ENCODE data around the gene AKAP13.
A peak's percentile ranks its signal among the peaks of the same experiment; 100 is the strongest.

AKAP13 gene

DNA sequence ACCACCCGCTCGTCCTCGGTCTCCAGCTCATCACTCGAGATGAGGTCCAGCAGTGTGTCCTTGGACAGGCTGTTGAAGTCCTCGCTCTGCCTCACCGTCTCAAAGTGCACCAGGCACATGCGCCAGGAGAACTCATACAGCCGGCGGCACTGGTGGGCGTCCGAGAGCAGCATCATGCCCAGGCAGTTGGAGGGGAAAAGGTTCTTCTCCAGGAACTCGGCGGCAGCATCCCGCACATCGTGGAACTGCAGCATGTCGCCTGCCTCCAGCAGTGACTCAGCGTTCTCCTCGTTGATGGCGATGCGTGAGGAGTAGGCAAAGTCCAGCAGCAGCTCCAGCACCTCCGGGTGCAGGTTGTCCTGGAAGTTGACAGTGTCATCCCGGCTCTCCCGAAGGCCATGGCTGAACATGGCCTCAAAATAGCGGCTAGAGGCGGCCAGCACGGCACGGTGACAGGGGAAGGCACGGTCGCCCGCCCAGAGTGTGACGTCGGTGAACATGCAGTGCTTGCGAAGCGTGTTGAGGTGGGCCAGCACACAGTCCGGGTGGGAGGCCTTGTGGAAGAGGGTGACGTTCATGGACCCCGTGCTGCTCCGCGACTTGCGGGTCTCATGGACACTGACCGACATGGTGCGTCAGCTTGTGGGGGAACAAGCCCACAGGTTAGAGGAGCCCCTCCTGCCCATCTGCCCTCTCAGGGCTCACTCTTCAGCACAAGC lies 388.9 kb downstream of the AKAP13 start:
- no peak overlapping the region for H3K4me3 ChIP-seq
- H3K9me3 ChIP-seq (replicated peaks in 1 of 11): peaks cover 0 to 17% (median 0%) of the 10 kb centered on the region in 11 experiments; a peak in 5 of 22 replicates
- peak overlapping the region in 1 of 11 experiments; percentile 9; a peak in 1 of 22 replicates for H3K27ac ChIP-seq
- H3K36me3 ChIP-seq: peaks cover 11 to 37% (median 27%) of the 10 kb centered on the region in 11 experiments; a peak in 19 of 22 replicates
- H3K4me1 ChIP-seq: peaks cover 7 to 17% (median 8%) of the 10 kb centered on the region in 10 experiments
- TF ChIP-seq Cebpa-rat (IDR thresholded peaks at IDR 0.05): no peak
- H4K20me1 ChIP-seq: peaks cover 0 to 99% (median 59%) of the 10 kb centered on the region in 11 experiments; a peak in 18 of 22 replicates
- H3K4me2 ChIP-seq: no peak overlapping the region
- no peaks in the 10 kb centered on the region for H3K27me3 ChIP-seq
- H3K9ac ChIP-seq: no peak overlapping the region

DNA sequence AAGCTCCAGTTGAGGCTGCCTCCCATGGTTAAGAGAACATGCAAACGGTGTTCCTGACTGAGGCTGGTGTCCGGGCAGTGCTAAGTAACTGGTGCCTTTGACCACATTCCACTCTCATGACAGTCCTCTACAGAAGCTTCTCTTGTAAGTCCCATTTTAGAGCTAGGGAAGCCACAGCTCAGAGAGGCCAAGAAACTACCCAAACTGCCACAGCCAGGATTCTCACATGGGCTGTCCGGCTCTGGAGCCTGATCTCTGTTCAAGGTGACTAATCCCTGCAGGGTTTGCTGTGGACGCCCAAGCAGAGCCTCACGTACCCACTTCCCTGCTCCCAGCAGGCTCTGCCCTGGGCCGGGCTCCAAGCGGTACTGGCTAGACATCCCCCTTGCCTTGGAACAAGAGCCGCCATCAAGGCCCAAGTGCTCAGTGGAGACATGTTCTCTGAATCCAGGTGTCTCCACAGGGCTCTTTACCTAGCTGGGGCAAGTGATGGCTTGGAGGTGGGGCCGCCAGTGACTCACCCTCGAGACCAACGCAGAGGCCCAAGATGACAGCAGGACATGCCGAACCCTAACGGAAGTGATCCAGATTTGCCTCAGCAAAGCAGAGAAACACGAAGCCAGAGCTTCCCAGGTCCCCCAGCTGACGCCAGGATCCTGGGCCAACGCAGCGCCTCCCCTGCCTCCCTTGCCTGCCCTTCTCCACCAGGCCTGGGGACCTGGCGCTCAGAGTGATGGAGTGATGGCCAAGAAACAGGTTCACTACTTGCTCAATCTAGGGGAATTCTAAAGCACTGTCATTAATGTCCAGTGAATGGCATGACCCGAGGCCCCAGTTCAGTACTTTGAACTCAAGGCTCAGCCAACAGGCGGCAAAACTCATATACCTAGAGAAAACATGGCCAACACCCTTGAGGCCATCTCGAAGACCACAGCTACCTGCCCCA lies 390.0 kb downstream of the AKAP13 start:
- peaks cover 0 to 17% (median 0%) of the 10 kb centered on the region in 11 experiments; a peak in 5 of 22 replicates for H3K9me3 ChIP-seq (replicated peaks in 1 of 11)
- peaks cover 0 to 96% (median 50%) of the 10 kb centered on the region in 11 experiments; a peak in 16 of 22 replicates for H4K20me1 ChIP-seq
- H3K27me3 ChIP-seq: no peaks in the 10 kb centered on the region
- no peak overlapping the region for H3K4me2 ChIP-seq
- peaks cover 11 to 37% (median 27%) of the 10 kb centered on the region in 11 experiments; a peak in 19 of 22 replicates for H3K36me3 ChIP-seq
- TF ChIP-seq Cebpa-rat (IDR thresholded peaks at IDR 0.05): no peak
- H3K4me1 ChIP-seq: peaks cover 0 to 9% (median 0%) of the 10 kb centered on the region in 10 experiments; a peak in 1 of 20 replicates
- no peak overlapping the region for H3K27ac ChIP-seq
- no peak overlapping the region for H3K4me3 ChIP-seq
- H3K9ac ChIP-seq: no peak overlapping the region

DNA sequence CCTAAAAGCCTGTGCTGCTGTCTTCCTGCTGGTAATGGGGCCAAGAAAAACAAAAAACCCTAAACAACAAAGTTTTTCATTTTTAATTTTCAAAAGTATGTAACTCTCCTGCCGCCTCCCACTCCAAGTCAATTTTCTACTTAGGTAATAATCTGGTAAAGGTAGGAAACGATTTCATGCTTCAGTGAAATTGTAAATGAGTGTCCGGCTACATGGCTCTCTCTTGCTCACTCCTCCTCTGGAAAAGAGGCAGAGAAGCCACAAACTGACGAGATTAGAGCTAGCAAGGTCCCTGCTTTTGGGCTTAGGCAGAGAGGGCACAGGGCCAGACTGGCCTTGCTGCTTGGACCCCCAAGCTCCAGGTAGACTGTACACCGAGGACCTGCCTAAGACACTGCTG lies 390.9 kb downstream of the AKAP13 start:
- peaks cover 0 to 7% (median 0%) of the 10 kb centered on the region in 10 experiments; a peak in 1 of 20 replicates for H3K4me1 ChIP-seq
- H3K27ac ChIP-seq: no peak overlapping the region
- H4K20me1 ChIP-seq: peaks cover 0 to 96% (median 41%) of the 10 kb centered on the region in 11 experiments; a peak in 16 of 22 replicates
- no peaks in the 10 kb centered on the region for H3K27me3 ChIP-seq
- no peak overlapping the region for H3K4me2 ChIP-seq
- H3K9ac ChIP-seq: no peak overlapping the region
- H3K4me3 ChIP-seq: no peak overlapping the region
- H3K36me3 ChIP-seq: peaks cover 11 to 37% (median 27%) of the 10 kb centered on the region in 11 experiments; a peak in 19 of 22 replicates
- peaks cover 0 to 17% (median 0%) of the 10 kb centered on the region in 11 experiments; a peak in 5 of 22 replicates for H3K9me3 ChIP-seq (replicated peaks in 1 of 11)
- no peak for TF ChIP-seq Cebpa-rat (IDR thresholded peaks at IDR 0.05)

DNA sequence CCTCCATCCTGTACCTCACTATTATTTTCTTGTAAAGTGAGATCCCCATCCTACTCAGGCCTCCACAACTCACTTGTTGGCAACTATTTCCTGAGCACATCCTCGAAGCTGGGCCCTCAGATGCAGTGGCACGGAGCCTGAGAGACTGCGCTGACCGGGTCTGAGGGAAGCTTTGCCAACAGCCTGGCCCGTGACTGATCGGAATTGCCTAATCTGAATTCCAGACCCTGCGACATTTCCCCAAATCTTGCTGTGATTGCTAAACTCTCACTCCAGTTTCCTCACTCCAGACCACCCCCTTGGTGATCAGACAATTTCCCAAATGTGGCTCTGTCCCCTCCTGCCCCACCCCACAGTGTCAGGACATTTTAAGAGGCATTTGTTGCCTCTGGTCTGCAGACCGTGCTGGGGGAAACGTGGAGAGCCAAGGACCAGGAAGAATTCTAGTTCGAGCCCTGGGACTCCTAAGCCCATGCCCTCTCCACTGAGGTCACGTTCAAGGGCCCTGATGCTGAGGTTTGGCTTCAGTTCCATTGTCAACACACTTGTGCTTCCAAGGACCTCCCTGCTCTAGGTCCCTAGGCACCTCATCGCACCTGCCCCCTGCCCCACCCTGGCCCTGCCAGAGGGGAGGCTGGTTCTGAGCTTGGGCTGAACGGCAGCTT lies 391.5 kb downstream of the AKAP13 start:
- TF ChIP-seq Cebpa-rat (IDR thresholded peaks at IDR 0.05): no peak
- Histone ChIP-seq H3K27ac (peak overlapping the region in 2 of 11 experiments; percentile 12 to 13; a peak in 2 of 22 replicates), H3K9me3 (replicated peaks in 1 of 11) (peaks cover 0 to 17% (median 0%) of the 10 kb centered on the region in 11 experiments; a peak in 5 of 22 replicates), H3K36me3 (peaks cover 11 to 37% (median 27%) of the 10 kb centered on the region in 11 experiments; a peak in 19 of 22 replicates), H4K20me1 (peaks cover 0 to 96% (median 36%) of the 10 kb centered on the region in 11 experiments; a peak in 15 of 22 replicates), H3K9ac (no peak overlapping the region; a peak in 1 of 22 replicates), H3K4me3 (no peak overlapping the region), H3K27me3 (no peaks in the 10 kb centered on the region), H3K4me2 (no peak overlapping the region), H3K4me1 (peaks cover 0 to 7% (median 0%) of the 10 kb centered on the region in 10 experiments; a peak in 1 of 20 replicates)

DNA sequence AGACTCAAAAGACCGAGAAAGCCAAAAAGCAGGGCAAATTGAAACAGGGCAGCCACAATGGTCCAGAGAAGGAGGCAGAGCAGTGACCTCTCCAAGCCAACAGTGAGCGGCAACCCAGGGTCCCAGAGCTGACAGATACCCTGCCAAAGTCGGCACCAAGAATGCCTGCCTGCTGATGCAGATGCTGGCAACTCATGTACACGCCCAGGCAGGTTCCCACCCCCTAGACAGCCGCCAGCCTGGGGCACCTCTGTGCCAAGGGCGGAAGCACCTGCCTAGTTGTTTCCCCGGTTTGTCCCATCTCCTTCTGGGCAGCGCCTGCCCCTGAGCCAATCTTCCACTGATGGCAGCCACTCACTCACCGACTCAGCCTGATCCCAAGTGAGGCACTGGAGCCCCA lies 392.3 kb downstream of the AKAP13 start:
- peaks cover 0 to 96% (median 37%) of the 10 kb centered on the region in 11 experiments; a peak in 15 of 22 replicates for H4K20me1 ChIP-seq

DNA sequence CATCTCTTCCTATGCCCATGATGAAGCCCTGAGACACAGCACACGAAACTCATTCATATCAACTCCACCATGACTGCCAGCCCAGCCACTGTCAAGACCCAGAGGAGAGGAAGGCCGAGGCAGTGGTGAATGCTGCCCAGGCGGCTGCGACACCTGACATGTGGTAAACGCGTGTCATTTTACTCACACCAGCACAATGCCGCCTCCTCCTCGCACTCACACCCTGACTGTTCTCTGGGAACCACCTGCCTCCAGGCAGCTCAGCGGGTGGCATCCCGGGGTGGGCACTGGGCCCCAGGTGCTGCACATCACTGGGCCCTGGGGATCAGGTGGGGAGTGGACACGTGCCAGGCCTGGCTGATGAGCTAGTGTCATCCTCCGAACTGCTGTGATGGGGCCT lies 392.8 kb downstream of the AKAP13 start:
- no peak overlapping the region for H3K4me3 ChIP-seq
- H3K27ac ChIP-seq: no peak overlapping the region
- H3K9me3 ChIP-seq (replicated peaks in 1 of 11): peaks cover 0 to 14% (median 0%) of the 10 kb centered on the region in 11 experiments; a peak in 5 of 22 replicates
- TF ChIP-seq Cebpa-rat (IDR thresholded peaks at IDR 0.05): no peak
- peaks cover 0 to 96% (median 39%) of the 10 kb centered on the region in 11 experiments; a peak in 15 of 22 replicates for H4K20me1 ChIP-seq
- peaks cover 11 to 30% (median 15%) of the 10 kb centered on the region in 11 experiments; a peak in 19 of 22 replicates for H3K36me3 ChIP-seq
- no peak overlapping the region for H3K9ac ChIP-seq
- H3K4me2 ChIP-seq: no peak overlapping the region
- peaks cover 0 to 14% (median 0%) of the 10 kb centered on the region in 10 experiments; a peak in 7 of 20 replicates for H3K4me1 ChIP-seq
- H3K27me3 ChIP-seq: no peaks in the 10 kb centered on the region

More for the DNA sequence above, 392.3 kb downstream of the AKAP13 start:
- Histone ChIP-seq H3K27ac (peak overlapping the region in 2 of 11 experiments; percentile 12 to 13; a peak in 3 of 22 replicates), H3K36me3 (peaks cover 11 to 33% (median 20%) of the 10 kb centered on the region in 11 experiments; a peak in 19 of 22 replicates), H3K9me3 (replicated peaks in 1 of 11) (peaks cover 0 to 17% (median 0%) of the 10 kb centered on the region in 11 experiments; a peak in 5 of 22 replicates), H3K27me3 (no peaks in the 10 kb centered on the region), H3K4me2 (no peak overlapping the region), H3K4me3 (no peak overlapping the region), H3K9ac (no peak overlapping the region), H3K4me1 (peaks cover 0 to 10% (median 0%) of the 10 kb centered on the region in 10 experiments; a peak in 1 of 20 replicates)
- TF ChIP-seq Cebpa-rat (IDR thresholded peaks at IDR 0.05): no peak

DNA sequence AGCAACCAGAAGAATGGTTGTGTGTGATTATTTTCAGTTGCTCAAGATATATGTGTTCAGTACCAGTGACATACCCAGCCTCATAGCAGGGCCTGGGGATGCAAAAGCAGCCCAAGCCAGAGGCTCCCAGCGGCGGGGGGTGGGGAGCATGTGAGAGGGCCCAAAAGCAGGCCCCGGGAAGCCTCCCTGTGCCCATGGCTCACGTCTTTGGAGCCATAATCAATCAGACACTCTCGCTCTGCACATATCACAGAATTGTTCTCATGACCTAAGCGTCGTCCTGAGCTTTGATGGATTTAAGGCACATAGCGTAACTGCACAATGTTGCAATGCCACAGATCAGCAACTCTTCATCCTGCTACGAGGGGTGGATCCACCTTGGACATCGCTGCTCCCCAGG lies 393.6 kb downstream of the AKAP13 start:
- Histone ChIP-seq H3K4me1 (peaks cover 0 to 22% (median 7%) of the 10 kb centered on the region in 10 experiments; a peak in 12 of 20 replicates), H4K20me1 (peaks cover 0 to 96% (median 46%) of the 10 kb centered on the region in 11 experiments; a peak in 15 of 22 replicates), H3K27ac (no peak overlapping the region), H3K9ac (no peak overlapping the region), H3K36me3 (peaks cover 5 to 27% (median 7%) of the 10 kb centered on the region in 11 experiments; a peak in 17 of 22 replicates), H3K4me2 (no peak overlapping the region), H3K27me3 (no peaks in the 10 kb centered on the region), H3K4me3 (no peak overlapping the region), H3K9me3 (replicated peaks in 1 of 11) (peaks cover 0 to 7% (median 0%) of the 10 kb centered on the region in 11 experiments; a peak in 3 of 22 replicates)
- TF ChIP-seq Cebpa-rat (IDR thresholded peaks at IDR 0.05): no peak

Data from BLaER1 treated with 17β-estradiol and CSF1 and Interleukin-3, amounts not matched to agents 10 nM and 100 nM (cell line).